Activated naive CD4-positive, alpha-beta T cell (primary cell): ENCODE measurements around the gene COMMD8.
"Not testable (repeated sequence)": the region's sequence is repeated elsewhere in the genome, so short reads cannot be mapped to it uniquely, and the experiment has no call there.

Experiments
- DNase-seq, 4 experiments: peaks; one replicate each; lab custom pipeline; 2025; lab: John Stamatoyannopoulos, UW

COMMD8 gene

GRCh38 chr4:47463235-47463956 lies at the start of gene COMMD8:
Gene COMMD8 (minus strand): TSS chr4:47463702. CDS start chr4:47463651, 51 bp downstream.
- peak; percentile 84 to 93 (median 90) for DNase-seq

DNA sequence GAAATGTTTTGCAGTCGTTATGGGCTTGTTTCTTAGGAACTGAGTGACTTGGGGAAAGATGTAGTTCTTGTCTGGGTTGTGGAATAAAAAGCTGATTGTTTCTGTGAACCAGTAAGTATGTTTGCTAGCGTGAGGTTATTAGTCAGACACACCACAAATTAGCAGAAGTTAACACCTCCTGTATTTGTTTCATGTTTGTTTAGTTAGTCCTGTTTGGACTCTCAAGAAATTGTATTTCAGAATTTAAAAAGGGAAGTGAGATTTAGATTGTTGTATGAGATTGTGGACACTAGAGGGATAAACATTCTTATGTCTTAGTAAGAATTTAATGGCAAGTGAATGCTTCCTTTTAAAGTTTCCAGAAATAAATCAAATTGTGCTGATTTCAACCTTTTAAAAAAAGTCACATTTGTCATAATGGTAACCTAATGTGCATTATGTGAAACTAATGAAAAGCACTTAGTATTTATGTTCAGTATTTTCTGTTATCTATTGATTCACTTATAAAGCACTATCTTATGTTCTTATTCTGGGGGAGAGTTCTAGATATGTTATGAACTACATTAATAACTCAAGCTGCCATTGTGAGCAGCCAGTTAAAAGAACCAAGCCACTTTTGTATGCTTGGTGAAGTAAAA lies 47.1 kb upstream of the COMMD8 start:
- DNase-seq: no peak

GRCh38 chr4:47505666-47506065 lies 42.2 kb upstream of the COMMD8 start:
- DNase-seq: no peak

- DNase-seq: no peak
Measured at GRCh38 chr4:47505147-47505546, 41.6 kb upstream of the COMMD8 start.

DNA sequence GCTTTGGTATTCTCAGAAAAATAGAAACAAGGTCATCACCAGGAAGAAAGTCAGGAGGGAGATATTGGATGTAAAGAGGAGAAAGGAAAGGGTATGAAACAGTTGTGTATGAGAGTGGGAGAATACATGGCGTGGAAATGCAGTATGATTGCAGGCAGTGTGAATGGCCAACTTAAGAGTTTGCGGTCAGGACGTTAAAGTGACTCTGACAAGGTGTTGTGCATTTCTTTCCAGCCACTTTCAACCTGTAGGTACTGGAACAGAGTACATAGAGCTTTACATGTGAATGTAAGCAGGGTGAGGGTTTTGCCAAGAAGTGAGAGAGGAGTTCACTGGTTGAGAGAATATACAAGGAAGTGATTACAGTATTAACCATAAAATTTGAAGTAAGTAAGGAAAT lies 37.3 kb upstream of the COMMD8 start:
- no peak for DNase-seq

GRCh38 chr4:47499700-47500099 lies 36.2 kb upstream of the COMMD8 start:
- no peak for DNase-seq

- no peak for DNase-seq
Measured at GRCh38 chr4:47498899-47499298, 35.4 kb upstream of the COMMD8 start.

DNA sequence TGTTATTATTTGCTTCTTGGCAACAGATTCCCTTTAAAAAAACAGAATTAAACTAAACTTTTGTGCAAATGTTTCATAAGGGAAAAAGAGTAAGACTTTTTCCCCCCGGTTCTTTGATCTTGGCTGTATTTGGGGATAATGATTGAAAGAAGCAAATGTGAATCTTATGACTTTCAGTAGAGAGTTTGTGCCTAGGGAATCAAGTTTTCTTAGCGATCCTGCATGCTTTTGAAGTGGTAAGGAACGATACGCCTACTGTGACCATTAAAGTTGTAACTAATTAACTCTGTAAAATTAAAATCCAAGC lies 30.6 kb upstream of the COMMD8 start:
- DNase-seq: no peak

DNA sequence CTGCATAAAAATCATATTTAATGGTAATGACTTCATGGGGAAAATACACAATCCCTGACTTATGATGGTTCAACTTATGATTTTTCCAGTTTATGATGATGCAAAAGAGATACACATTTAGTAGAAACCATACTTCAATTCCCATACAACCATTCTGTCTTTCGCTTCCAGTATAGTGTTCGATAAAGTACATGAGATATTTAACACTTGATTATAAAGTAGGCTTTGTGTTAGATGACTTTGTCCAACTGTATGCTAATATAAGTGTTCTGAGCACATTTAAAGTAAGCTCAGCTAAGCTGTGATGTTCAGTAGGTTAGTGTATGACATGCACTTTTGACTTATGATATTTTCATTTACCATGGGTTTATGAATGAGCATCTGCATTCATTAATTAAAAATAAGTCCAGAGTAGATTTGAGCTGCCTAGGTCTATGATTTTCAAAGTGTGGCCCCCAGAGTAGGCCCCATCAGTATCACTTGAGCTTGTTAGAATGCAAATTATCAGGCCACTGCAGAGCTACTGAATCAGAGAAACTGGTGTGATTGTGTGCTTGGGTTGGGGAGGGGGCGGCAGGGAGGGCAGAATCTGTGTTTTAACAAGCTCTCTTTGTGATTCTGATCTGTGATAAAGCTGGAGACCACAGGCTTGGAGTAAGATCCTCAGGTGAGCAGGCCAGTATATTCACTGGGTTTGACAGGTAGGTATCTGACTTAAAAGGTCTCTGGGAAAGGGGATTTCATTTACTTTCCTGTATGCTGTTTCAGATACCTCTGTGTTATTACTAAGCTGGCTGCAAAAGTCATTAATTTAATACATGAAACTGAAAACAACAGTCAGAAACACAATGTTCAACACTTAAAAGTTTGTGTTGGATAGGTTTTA lies 30.0 kb upstream of the COMMD8 start:
- no peak for DNase-seq

- no peak for DNase-seq
Measured at GRCh38 chr4:47490550-47490949, 27.0 kb upstream of the COMMD8 start.

- no peak for DNase-seq
Measured at GRCh38 chr4:47488706-47489105, 25.2 kb upstream of the COMMD8 start.

DNA sequence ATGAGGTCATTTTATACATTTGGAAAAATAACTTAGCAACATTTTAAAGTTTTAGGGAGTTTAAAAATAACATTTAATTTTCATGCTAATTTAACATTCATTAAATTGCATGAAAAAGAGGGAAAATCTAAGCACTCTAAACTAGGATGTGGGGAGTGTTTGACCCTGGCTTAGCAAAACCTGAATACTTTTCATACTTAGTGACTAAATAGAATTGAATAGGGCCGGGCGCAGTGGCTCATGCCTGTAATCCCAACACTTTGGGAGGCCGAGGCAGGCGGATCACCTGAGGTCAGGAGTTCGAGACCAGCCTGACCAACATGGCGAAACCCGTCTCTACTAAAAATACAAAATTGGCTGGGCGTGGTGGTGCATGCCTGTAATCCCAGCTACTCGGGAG lies 23.2 kb upstream of the COMMD8 start:
- DNase-seq: not testable (repeated sequence)

DNA sequence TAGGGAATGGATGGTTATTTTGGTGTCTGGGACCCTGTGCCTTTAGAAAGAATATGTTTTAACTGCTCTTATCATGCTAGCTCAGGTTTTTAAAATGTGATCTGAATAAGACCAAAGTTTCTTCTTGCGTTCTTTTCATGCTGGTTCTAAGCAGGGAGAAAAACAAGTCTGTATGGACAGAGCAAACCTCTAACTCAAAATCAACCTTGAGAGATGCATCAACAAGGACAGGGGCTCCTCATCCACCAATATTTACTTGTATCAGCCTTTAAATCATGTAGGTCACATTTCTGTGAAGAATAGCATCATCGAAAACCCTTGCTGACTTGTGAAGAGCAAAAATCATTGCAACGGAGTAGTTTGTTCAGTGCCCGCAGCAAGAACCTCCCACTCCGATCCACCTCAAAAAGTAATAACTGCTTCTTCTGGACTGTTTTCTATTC lies 22.8 kb upstream of the COMMD8 start:
- DNase-seq: no peak

DNA sequence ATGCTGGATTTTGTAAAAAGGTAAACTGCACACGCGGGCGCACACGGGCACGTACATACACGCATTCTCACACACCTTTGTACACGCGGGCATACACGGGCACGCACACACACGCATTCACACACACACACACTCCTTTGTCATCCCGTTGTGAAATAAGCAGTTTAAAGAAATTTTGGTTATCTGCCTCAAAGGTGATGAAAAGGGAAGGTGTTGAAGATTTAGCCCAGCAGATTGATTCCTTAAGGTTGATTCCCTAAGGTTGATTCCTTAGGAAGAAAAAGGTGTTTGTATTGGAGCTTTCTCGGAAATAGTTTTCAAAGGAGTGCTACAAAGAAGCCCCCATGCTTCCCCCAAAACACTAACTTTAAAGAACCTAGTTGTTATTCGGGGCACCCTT lies 22.3 kb upstream of the COMMD8 start:
- DNase-seq: no peak

DNA sequence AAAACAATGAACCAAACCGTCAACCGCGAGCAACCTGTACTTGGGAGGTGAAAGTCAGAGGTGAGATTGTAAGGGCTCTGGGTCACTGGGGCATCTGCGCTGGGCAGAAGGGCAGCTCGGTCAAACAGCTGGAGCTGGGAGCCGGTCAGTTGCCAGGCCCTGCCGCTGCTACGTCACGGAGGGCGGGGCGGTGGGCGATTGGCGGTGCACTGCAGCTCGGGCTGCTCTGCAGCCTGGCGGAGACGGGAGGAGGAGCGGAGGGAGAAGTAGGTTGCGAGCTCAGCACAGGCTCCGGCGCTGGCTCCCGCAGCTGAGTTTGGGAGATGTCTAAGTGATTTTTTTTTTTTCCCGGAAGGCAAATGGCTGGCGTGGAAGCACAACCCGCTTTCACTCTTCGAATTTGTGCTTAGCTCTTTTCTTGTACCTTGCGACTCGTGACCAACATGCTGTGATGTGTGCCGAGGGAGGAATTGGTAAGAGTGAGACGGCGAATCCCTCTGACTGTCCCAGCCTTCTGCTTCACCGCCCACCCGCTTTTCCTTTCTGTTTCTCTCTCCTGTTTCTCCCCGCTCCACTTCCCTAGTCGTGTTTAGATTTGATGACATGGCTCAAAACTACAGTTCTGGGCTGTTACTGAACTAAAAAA lies 21.7 kb upstream of the COMMD8 start, which contains the start of gene ATP10D:
Gene ATP10D, plus strand, starts transcription at position 229 of the 646 bp plus-strand sequence. CDS start 27,266 bp downstream, outside the sequence.
- peak; percentile 24 to 55 (median 42) for DNase-seq

DNA sequence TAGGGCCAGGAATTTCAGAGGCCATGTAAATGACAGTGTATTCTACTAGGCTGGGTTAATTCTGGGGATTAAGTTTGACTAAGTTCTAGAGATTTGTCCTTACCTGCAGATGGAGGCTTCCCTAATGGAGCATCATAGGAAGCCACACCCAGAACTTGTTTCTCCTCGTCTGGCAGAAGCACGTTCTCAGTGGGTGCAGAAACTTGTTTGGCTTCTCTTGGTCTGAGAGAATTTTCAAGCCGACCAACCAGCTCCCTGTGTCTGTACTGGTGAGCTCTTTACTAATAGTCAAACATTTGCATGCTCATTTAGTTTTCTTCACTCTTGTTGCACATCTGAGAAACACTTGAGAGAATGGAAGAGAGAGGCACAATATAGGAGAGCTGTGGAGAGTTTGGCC lies 20.7 kb upstream of the COMMD8 start:
- DNase-seq: no peak

- DNase-seq: no peak
Measured at GRCh38 chr4:47483745-47484144, 20.2 kb upstream of the COMMD8 start.

GRCh38 chr4:47482326-47482725 lies 18.8 kb upstream of the COMMD8 start:
- DNase-seq: no peak

DNA sequence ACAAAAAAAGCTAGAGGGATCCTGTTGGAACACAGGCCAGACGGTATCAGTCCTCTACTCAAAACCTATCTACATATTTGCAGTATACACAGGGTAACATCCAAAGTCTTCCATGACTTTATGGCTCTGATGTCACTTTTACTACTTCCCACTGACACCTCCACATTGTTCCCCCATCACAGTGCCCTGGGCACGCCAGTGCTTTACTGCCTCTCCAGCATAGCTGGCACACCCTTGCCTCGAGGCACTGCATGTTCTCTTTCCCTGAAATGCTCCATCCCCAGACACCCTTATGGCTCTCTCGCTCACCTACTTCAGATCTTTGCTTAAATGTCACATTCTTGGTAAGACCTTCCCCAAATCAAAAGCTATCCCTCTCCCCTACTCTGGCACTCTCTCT lies 15.3 kb upstream of the COMMD8 start:
- no peak for DNase-seq

DNA sequence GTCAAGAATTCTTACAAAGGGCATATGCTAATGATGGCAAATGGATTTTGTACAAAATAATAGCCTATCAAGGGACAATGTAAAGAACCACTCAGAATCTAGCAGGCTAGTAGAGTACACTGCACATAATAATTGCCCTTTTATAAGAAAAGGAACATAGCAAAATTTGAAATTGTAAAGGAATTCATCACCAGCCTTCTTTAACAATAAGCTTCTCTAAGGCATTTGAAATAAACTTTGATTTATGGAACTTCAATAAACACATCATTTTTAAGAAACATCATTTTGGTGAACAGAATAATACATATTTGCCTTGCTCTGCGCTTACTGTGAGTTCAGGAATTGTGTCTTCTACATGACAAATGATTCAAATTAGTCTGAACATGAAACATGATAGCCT lies 11.9 kb upstream of the COMMD8 start:
- DNase-seq: no peak

GRCh38 chr4:47474799-47475198 lies 11.3 kb upstream of the COMMD8 start:
- no peak for DNase-seq

GRCh38 chr4:47473141-47473750 lies 9.7 kb upstream of the COMMD8 start:
- no peak for DNase-seq
